Upper lobe of left lung (tissue), 4 donors: ENCODE measurements around the gene KLF12.

Source experiments
- EP300 ChIP-seq, 4 donors: sonication (generic); formaldehyde crosslinking; IDR thresholded peaks; one replicate each; pipeline ENCODE4 v1.5.1; 2017; ENCODE audit warnings: antibody characterized with exemption in 4 of 4, control low read depth in 2 of 4
- POLR2A ChIP-seq, 4 donors: fragments of 450-650 bp; IDR thresholded peaks; one replicate each; pipeline ENCODE4 v1.5.1; 2016 to 2017; ENCODE audit warnings: antibody characterized with exemption in 4 of 4, mild to moderate bottlenecking in 2 of 4
- POLR2AphosphoS5 ChIP-seq, 2 donors: sonication (generic); formaldehyde crosslinking; IDR thresholded peaks; one replicate each; pipeline ENCODE4 v1.5.1; 2017; ENCODE audit warnings: antibody characterized with exemption in 2 of 2
- TF ChIP-seq, protein P1 (sequence below), 6 experiments: fragments of 450-650 bp in 4 of 6; fragments of 200-600 bp in 2 of 6; sonication (generic) in 2 of 6; IDR thresholded peaks; one replicate each; pipeline ENCODE4 v1.5.1; 2016 to 2019; ENCODE audit warnings: antibody characterized with exemption in 6 of 6

DNA sequence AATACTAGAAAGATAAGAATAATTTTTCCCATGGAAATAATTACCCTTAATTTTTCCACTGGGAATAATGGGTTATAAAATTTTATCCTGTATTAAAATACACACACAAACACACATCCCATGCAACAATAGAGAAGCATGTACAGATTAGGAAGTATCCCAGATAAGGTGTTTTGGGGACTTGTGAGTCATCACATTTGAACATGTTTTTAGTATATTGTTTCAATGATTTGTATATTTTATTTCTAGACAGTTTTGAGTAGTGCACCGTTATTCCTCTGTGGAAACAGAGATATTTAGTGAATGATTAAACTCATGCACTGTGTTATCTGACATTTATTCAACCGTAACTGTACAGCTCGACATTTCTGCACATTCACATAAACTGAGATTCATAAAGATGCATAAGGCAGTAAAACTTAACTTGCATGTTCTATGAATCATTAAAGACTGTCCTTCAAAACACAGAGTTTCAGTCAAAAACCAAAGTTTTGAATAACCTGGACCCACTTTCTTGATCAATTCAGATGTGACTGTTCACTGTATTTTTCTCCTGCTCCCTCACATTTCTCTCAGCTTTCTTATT, 30.1 kb downstream of the KLF12 start:
- TF ChIP-seq, protein P1, sequence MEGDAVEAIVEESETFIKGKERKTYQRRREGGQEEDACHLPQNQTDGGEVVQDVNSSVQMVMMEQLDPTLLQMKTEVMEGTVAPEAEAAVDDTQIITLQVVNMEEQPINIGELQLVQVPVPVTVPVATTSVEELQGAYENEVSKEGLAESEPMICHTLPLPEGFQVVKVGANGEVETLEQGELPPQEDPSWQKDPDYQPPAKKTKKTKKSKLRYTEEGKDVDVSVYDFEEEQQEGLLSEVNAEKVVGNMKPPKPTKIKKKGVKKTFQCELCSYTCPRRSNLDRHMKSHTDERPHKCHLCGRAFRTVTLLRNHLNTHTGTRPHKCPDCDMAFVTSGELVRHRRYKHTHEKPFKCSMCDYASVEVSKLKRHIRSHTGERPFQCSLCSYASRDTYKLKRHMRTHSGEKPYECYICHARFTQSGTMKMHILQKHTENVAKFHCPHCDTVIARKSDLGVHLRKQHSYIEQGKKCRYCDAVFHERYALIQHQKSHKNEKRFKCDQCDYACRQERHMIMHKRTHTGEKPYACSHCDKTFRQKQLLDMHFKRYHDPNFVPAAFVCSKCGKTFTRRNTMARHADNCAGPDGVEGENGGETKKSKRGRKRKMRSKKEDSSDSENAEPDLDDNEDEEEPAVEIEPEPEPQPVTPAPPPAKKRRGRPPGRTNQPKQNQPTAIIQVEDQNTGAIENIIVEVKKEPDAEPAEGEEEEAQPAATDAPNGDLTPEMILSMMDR (IDR thresholded peaks at IDR 0.05): no peak
- TF ChIP-seq POLR2A (IDR thresholded peaks at IDR 0.05): no peak
- no peak for TF ChIP-seq EP300 (IDR thresholded peaks at IDR 0.05)
- TF ChIP-seq POLR2AphosphoS5 (IDR thresholded peaks at IDR 0.05): no peak
